ENCODE results near the gene KLC3. TPM values are rescaled to one million over a fixed set of nuclear protein-coding genes. Genes with fewer than 3 reads are reported as not detected.

The KLC3 gene
- total RNA-seq, 1 experiment from 2014 or later, result 22.8 TPM

- Histone ChIP-seq H3K36me3 (ENCODE audit: control insufficient read depth in 1 of 2, insufficient read depth in 2 of 2, low read length in 2 of 2) (no peaks in the 10 kb centered on the region), H3K27ac (ENCODE audit: low read depth, low read length) (no peak overlapping the region), H4K20me1 (ENCODE audit: insufficient read depth) (no peaks in the 10 kb centered on the region), H3K9me3 (ENCODE audit: control insufficient read depth in 1 of 2, insufficient read depth in 1 of 2, low read depth in 1 of 2, low read length in 2 of 2) (no peaks in the 10 kb centered on the region), H3K9me2 (ENCODE audit: insufficient read depth) (no peaks in the 10 kb centered on the region), H3K79me2 (ENCODE audit: insufficient read depth, low read length) (no peaks in the 10 kb centered on the region), H3K27me3 (ENCODE audit: insufficient read depth, low read length) (no peaks in the 10 kb centered on the region), H2AFZ (ENCODE audit: low read depth, low read length, poor library complexity, severe bottlenecking) (no peak overlapping the region), H3K4me3 (replicated peaks in 1 of 2; ENCODE audit: low read depth in 1 of 2, low read length in 2 of 2) (no peak overlapping the region), H3K9ac (ENCODE audit: low read length) (no peak overlapping the region), H3K4me2 (ENCODE audit: low read length) (no peak overlapping the region), H3K4me1 (ENCODE audit: control insufficient read depth in 1 of 2, insufficient read depth in 2 of 2, low read length in 2 of 2) (peaks cover 15 to 49% of the 10 kb centered on the region in 2 experiments)
- ChIA-PET POLR2A (no interaction called here), CTCF (interaction anchor here (1.7 to 2.7 kb wide), 2 partner anchors 11 to 158 kb away, joined by 3 to 12 read pairs; partner anchors contain the start of genes BLOC1S3 and TRAPPC6A), RAD21 (ENCODE audit: low non-redundant PET in 1 of 2, low total read pairs in 2 of 2, uncharacterized antibody in 2 of 2, unreplicated experiment in 2 of 2) (no interaction called here)
- intact Hi-C loops (cut with micrococcal nuclease), result loop anchor here (5.0 kb wide), 2 partner anchors 259 to 534 kb away; partner anchors contain the start of genes GEMIN7 and ZNF296
- DNase-seq (ENCODE audit: low read depth, low spot score) (no peak), ATAC-seq (no peak)
- BruUV-seq (replicated peaks), result no TSS peak
- TF ChIP-seq ZBTB33 (IDR thresholded peaks at IDR 0.05; ENCODE audit: extremely low read depth, insufficient replicate concordance, low read length), result no peak
- TF ChIP-seq JUND (IDR thresholded peaks at IDR 0.05), result no peak
- no peak for TF ChIP-seq MAX (IDR thresholded peaks at IDR 0.05)
- no peak for TF ChIP-seq EZH2phosphoT487 (IDR thresholded peaks at IDR 0.05; ENCODE audit: borderline replicate concordance)
- no peak for TF ChIP-seq CEBPB (IDR thresholded peaks at IDR 0.05; ENCODE audit: low read depth)
- TF ChIP-seq EZH2 (IDR thresholded peaks at IDR 0.05), result no peak
- TF ChIP-seq ZFX (IDR thresholded peaks at IDR 0.05), result no peak
- TF ChIP-seq CTCF (IDR thresholded peaks at IDR 0.05 in 2 of 3, conservative IDR thresholded peaks at IDR 0.05 in 1 of 3; ENCODE audit: borderline replicate concordance in 1 of 3, insufficient read depth in 1 of 3, low read depth in 2 of 3, low read length in 2 of 3), result no peak
- TF ChIP-seq ELF1 (IDR thresholded peaks at IDR 0.05; ENCODE audit: borderline replicate concordance, low read depth), result no peak
- no peak for TF ChIP-seq SRF (IDR thresholded peaks at IDR 0.05; ENCODE audit: low read depth)
- TF ChIP-seq ZNF274 (IDR thresholded peaks at IDR 0.05; ENCODE audit: low read depth, low read length), result no peak
- no peak for TF ChIP-seq SP1 (IDR thresholded peaks at IDR 0.05; ENCODE audit: low read depth)
Measured at GRCh38 chr19:45336696-45337251, 3.8 kb upstream of the KLC3 start.

Measured in HCT116 (cell line).